Measurements from ENCODE around the gene CHTF8.

Gene CHTF8

GRCh38 chr16:69088684-69089083 is 43.7 kb downstream of the CHTF8 start:
- DNase-seq (ENCODE audit: low read depth in 2 of 2, low spot score in 1 of 2), result no peak

GRCh38 chr16:69087161-69087581 is 45.2 kb downstream of the CHTF8 start:
- no peak for DNase-seq (ENCODE audit: low read depth in 2 of 2, low spot score in 1 of 2)

DNA sequence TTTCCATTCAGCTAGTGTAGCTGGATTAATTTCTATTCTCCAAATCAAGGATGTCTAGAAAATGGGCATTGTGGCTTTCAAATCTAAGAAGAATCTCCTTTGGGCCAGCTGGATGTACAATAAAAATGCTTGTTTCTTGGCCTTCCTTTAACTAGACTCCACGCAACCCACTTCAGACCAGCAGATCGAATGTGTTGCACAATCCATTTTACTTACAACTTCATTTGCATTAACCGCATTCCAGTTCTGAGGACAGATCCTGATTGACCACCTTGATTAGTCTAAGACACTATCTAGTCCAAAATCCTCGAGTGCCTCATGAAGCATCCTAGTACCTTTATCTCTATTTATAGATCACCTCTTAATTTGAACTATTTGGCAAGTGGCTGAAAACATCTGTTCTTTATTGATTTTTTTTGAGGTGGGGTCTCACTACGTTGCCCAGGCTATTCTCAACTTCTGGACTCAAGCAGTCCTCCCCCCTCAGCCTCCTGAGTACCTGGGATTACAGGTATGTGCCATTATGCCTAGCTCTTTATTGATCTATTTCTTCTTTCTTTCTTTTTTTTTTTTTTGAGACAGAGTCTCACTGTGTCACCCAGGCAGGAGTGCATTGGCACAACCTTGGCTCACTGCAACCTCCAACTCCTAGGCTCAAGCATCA is 47.2 kb downstream of the CHTF8 start:
- no peak for DNase-seq (ENCODE audit: low read depth in 2 of 2, low spot score in 1 of 2)

DNA sequence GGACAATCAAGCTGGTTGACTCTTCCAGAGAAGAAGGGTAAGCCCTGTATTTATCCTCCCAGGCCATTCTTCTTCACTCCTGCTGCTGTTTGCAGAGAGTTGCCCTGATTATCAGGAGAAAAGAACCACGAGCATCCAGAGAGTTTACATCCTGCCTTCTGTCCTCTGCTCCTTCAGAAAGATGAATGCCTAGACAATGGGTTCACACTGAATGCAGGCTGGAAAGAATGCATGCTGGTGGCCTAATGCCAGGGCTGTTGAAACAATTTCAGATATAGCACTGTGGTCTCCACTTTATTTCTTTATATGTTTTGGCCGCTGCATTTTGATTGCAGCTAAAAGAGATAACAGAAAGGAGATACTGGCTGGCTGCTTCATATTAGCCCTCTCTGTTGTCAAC is 48.1 kb downstream of the CHTF8 start:
- DNase-seq (ENCODE audit: low read depth in 2 of 2, low spot score in 1 of 2), result no peak

- no peak for DNase-seq (ENCODE audit: low read depth in 2 of 2, low spot score in 1 of 2)
These were observed 49.0 kb downstream of the CHTF8 start for GRCh38 chr16:69083306-69083941.

- DNase-seq (ENCODE audit: low read depth in 2 of 2, low spot score in 1 of 2), result no peak
These were observed 52.7 kb downstream of the CHTF8 start for GRCh38 chr16:69079697-69080096.

GRCh38 chr16:69078073-69078472 is 54.3 kb downstream of the CHTF8 start:
- DNase-seq (ENCODE audit: low read depth in 2 of 2, low spot score in 1 of 2), result no peak

DNA sequence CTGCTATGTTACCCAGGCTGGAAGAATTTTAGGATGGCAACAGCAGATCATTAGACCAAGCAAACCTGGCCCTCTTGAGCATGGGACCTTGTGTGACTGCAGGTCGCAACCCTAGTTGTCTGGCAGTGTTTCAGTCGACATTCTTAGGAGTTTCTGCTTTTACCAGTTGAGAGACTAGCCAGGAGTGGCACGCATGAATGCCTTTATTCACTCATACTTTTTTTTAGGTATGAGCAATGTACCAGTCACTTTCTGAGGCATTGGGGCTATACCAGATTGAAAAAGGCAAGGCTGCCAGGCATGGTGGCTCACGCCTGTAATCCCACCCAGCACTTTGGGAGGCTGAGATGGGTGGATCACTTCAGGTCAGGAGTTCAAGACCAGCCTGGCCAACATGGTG is 55.1 kb downstream of the CHTF8 start:
- no peak for DNase-seq (ENCODE audit: low read depth in 2 of 2, low spot score in 1 of 2)

DNA sequence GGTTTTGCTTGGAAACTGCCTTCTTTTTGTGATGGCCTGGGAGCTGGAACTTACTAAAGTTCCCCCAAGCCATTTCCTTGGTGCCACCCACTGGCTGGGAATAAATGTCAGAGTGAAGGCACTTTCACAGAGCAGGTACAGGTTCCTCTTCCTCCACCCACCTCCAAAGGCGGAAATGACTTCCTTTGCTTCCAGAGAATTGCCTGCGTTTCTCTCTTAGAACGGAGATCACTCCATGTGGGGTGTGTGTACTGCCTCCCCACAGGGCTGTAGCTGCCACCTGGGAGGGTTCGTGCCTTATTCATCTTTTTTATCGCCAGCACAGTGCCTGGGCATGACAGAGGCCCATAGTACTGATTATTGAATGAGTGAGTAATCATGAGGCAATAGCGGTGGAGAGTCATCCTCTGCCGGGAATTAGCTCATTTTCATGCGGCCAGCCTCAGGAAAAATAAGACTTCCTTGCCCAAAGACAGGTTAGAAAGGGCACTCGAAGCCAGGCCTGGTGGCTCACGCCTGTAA is 59.1 kb downstream of the CHTF8 start:
- DNase-seq (ENCODE audit: low read depth in 2 of 2, low spot score in 1 of 2), result no peak

- DNase-seq (ENCODE audit: low read depth in 2 of 2, low spot score in 1 of 2), result no peak
These were observed 59.8 kb downstream of the CHTF8 start for GRCh38 chr16:69072640-69072974.

DNA sequence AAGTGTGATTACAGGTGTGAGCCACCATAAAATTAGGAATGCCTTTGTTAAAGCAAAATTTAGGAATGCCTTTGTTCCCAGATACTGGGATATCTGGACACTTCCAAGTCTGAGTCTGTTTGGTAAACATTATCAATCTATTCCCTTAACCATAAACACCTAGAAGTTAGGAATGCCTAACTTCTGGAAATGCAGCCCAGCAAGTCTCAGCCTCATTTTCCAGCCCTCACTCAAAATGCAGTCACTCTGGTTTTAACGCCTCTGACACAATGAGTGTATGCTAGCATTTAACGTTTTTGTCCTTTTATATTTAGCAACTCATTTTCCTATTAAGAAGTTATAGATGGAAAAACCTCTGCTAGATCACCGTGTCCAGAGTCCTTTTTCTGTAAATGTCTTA is 61.4 kb downstream of the CHTF8 start:
- no peak for DNase-seq (ENCODE audit: low read depth in 2 of 2, low spot score in 1 of 2)

- DNase-seq (ENCODE audit: low read depth in 2 of 2, low spot score in 1 of 2), result no peak
These were observed 62.9 kb downstream of the CHTF8 start for GRCh38 chr16:69069504-69069903.

All from stimulated activated CD8-positive, alpha-beta memory T cell treated with anti-CD3 and anti-CD28 coated beads, Interleukin-4, amount 100 ng/mL, for 1 hour (primary cell).